Muscle layer of duodenum (tissue), 2 donors: Measurements from ENCODE around the gene OTC.

Experiments
- H3K27ac ChIP-seq: one replicate; pipeline ENCODE4 v1.7.0; 2013; ENCODE audit warnings: mild to moderate bottlenecking, low read length
- H3K27me3 ChIP-seq: one replicate; pipeline ENCODE4 v1.7.0; 2013; ENCODE audit warnings: low read depth, mild to moderate bottlenecking, control low read depth, low read length
- H3K36me3 ChIP-seq, 2 donors: one replicate each; pipeline ENCODE4 v1.7.0; 2013; ENCODE audit warnings: low read length in 2 of 2, control low read depth in 1 of 2, mild to moderate bottlenecking in 1 of 2; ENCODE audit not compliant: insufficient read depth in 2 of 2, control insufficient read depth in 1 of 2
- H3K4me1 ChIP-seq, 2 donors: one replicate each; pipeline ENCODE4 v1.7.0; 2013; ENCODE audit warnings: low read length in 2 of 2, mild to moderate bottlenecking in 2 of 2, control low read depth in 1 of 2, moderate library complexity in 1 of 2; ENCODE audit not compliant: insufficient read depth in 2 of 2, control insufficient read depth in 1 of 2
- H3K4me3 ChIP-seq, 2 donors: one replicate each; pipeline ENCODE4 v1.7.0; 2013; ENCODE audit warnings: low read length in 2 of 2, low read depth in 1 of 2, mild to moderate bottlenecking in 1 of 2
- H3K9me3 ChIP-seq, 2 donors: one replicate each; pipeline ENCODE4 v1.7.0; 2013; ENCODE audit warnings: low read length in 2 of 2, control low read depth in 1 of 2, mild to moderate bottlenecking in 1 of 2; ENCODE audit not compliant: control insufficient read depth in 1 of 2
- donor health status: healthy.

Gene OTC

GRCh38 chrX:38352362-38352761 is at the start of gene OTC:
TSS of gene OTC (plus strand) at chrX:38352604. CDS start at chrX:38352697, 93 bp downstream.
- no peaks in the 10 kb centered on the region for H3K9me3 ChIP-seq
- H3K27me3 ChIP-seq, result no peaks in the 10 kb centered on the region
- peak within 1 kb of the TSS; percentile 8 for H3K27ac ChIP-seq
- H3K36me3 ChIP-seq, result no peaks in the 10 kb centered on the region
- no peaks in the 10 kb centered on the region for H3K4me1 ChIP-seq
- H3K4me3 ChIP-seq, result peak within 1 kb of the TSS in 1 of 2 donors; percentile 37

- Histone ChIP-seq H3K9me3 (no peaks in the 10 kb centered on the region), H3K4me1 (no peaks in the 10 kb centered on the region), H3K4me3 (no peak overlapping the region), H3K27ac (no peak overlapping the region), H3K36me3 (no peaks in the 10 kb centered on the region), H3K27me3 (no peaks in the 10 kb centered on the region)
Measured at GRCh38 chrX:38304010-38304409, 48.4 kb upstream of the OTC start.

GRCh38 chrX:38305971-38306370 is 46.4 kb upstream of the OTC start:
- Histone ChIP-seq H3K27ac (no peak overlapping the region), H3K36me3 (no peaks in the 10 kb centered on the region), H3K27me3 (no peaks in the 10 kb centered on the region), H3K4me3 (no peak overlapping the region), H3K9me3 (no peaks in the 10 kb centered on the region), H3K4me1 (no peaks in the 10 kb centered on the region)

GRCh38 chrX:38311743-38312142 is 40.7 kb upstream of the OTC start:
- H3K27ac ChIP-seq, result no peak overlapping the region
- H3K4me1 ChIP-seq, result no peaks in the 10 kb centered on the region
- H3K36me3 ChIP-seq, result no peaks in the 10 kb centered on the region
- no peaks in the 10 kb centered on the region for H3K27me3 ChIP-seq
- H3K9me3 ChIP-seq, result no peaks in the 10 kb centered on the region
- H3K4me3 ChIP-seq, result no peak overlapping the region

GRCh38 chrX:38312436-38312835 is 40.0 kb upstream of the OTC start:
- H3K9me3 ChIP-seq, result no peaks in the 10 kb centered on the region
- H3K4me1 ChIP-seq, result no peaks in the 10 kb centered on the region
- H3K27ac ChIP-seq, result no peak overlapping the region
- H3K27me3 ChIP-seq, result no peaks in the 10 kb centered on the region
- no peaks in the 10 kb centered on the region for H3K36me3 ChIP-seq
- no peak overlapping the region for H3K4me3 ChIP-seq

- H3K27me3 ChIP-seq, result no peaks in the 10 kb centered on the region
- H3K36me3 ChIP-seq, result no peaks in the 10 kb centered on the region
- no peaks in the 10 kb centered on the region for H3K9me3 ChIP-seq
- H3K4me3 ChIP-seq, result no peak overlapping the region
- no peaks in the 10 kb centered on the region for H3K4me1 ChIP-seq
- H3K27ac ChIP-seq, result no peak overlapping the region
Measured at GRCh38 chrX:38313190-38313589, 39.2 kb upstream of the OTC start.

- no peaks in the 10 kb centered on the region for H3K4me1 ChIP-seq
- H3K4me3 ChIP-seq, result no peak overlapping the region
- no peaks in the 10 kb centered on the region for H3K9me3 ChIP-seq
- no peak overlapping the region for H3K27ac ChIP-seq
- H3K27me3 ChIP-seq, result no peaks in the 10 kb centered on the region
- H3K36me3 ChIP-seq, result no peaks in the 10 kb centered on the region
Measured at GRCh38 chrX:38315186-38315585, 37.2 kb upstream of the OTC start.

- Histone ChIP-seq H3K27me3 (no peaks in the 10 kb centered on the region), H3K27ac (no peak overlapping the region), H3K36me3 (no peaks in the 10 kb centered on the region), H3K4me1 (no peaks in the 10 kb centered on the region), H3K4me3 (no peak overlapping the region), H3K9me3 (no peaks in the 10 kb centered on the region)
Measured at GRCh38 chrX:38318196-38318595, 34.2 kb upstream of the OTC start.

GRCh38 chrX:38318606-38319005 is 33.8 kb upstream of the OTC start:
- H3K4me1 ChIP-seq, result no peaks in the 10 kb centered on the region
- H3K36me3 ChIP-seq, result no peaks in the 10 kb centered on the region
- H3K27ac ChIP-seq, result no peak overlapping the region
- H3K4me3 ChIP-seq, result no peak overlapping the region
- no peaks in the 10 kb centered on the region for H3K9me3 ChIP-seq
- H3K27me3 ChIP-seq, result no peaks in the 10 kb centered on the region

- H3K36me3 ChIP-seq, result no peaks in the 10 kb centered on the region
- H3K27ac ChIP-seq, result no peak overlapping the region
- no peaks in the 10 kb centered on the region for H3K4me1 ChIP-seq
- no peaks in the 10 kb centered on the region for H3K9me3 ChIP-seq
- no peak overlapping the region for H3K4me3 ChIP-seq
- H3K27me3 ChIP-seq, result no peaks in the 10 kb centered on the region
Measured at GRCh38 chrX:38320819-38321218, 31.6 kb upstream of the OTC start.

GRCh38 chrX:38326086-38326485 is 26.3 kb upstream of the OTC start:
- no peaks in the 10 kb centered on the region for H3K4me1 ChIP-seq
- H3K4me3 ChIP-seq, result peak overlapping the region; percentile 55 to 65
- no peaks in the 10 kb centered on the region for H3K27me3 ChIP-seq
- H3K27ac ChIP-seq, result peak overlapping the region; percentile 49
- H3K36me3 ChIP-seq, result peaks cover 0 to 3% of the 10 kb centered on the region in 2 donors
- H3K9me3 ChIP-seq, result no peaks in the 10 kb centered on the region

- Histone ChIP-seq H3K27me3 (no peaks in the 10 kb centered on the region), H3K9me3 (no peaks in the 10 kb centered on the region), H3K36me3 (peaks cover 0 to 3% of the 10 kb centered on the region in 2 donors), H3K4me3 (peak within 1 kb of the TSS; percentile 55 to 65), H3K4me1 (no peaks in the 10 kb centered on the region), H3K27ac (peak within 1 kb of the TSS; percentile 49)
Measured at GRCh38 chrX:38327007-38327774, 25.2 kb upstream of the OTC start, which contains the start of gene RPGR. TSS of gene RPGR (minus strand) at chrX:38327509. CDS start at chrX:38327367, 142 bp downstream.
